NCI-H187 (cell line): ENCODE results near the gene RIT2.

ENCODE experiments used
- DNase-seq, 2 experiments: peaks; one replicate each; lab custom pipeline; 2025; lab: John Stamatoyannopoulos, UW

Gene RIT2

GRCh38 chr18:43081396-43081795, 34.1 kb downstream of the RIT2 start:
- DNase-seq = no peak

DNA sequence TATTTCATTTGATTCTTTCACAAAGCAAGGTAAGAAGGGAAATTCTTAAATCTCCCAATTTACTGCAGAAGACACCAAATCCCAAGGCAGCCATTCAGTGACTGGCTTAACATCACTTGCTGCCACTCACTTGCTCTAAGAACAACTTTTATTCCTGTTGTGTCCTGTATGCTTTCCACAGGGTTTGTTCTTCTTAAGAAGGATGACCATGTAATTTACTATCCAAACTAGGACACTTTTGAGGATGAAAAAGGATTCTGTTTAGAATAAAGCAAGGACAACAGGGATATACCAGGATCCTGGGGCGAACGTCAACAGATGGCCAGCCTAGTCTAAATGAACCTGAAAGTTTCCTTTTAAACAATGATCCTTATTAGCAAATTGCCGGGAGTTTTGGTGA, 34.8 kb downstream of the RIT2 start:
- no peak for DNase-seq

GRCh38 chr18:43079422-43079821, 36.1 kb downstream of the RIT2 start:
- no peak for DNase-seq

GRCh38 chr18:43078478-43079092, 36.9 kb downstream of the RIT2 start:
- DNase-seq = no peak

GRCh38 chr18:43077510-43078308, 37.8 kb downstream of the RIT2 start:
- no peak for DNase-seq

DNA sequence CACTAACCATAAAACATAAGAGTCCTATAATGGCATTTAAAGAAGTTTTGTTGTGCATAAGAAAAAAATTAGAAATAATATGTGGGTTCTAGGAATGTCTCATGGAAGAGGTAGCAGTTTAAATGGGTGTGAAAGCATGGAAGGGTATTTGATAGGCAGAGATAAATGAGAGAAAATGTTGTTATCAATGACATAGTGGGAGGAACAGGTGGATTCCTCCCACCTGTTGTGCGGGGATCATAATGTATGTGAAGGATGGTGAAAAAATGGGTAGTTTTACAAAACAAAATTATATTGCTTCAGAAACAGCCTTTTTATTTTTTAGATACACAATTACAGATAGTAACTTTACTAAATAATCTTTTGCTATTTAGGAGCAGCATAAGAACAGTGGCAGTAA, 41.7 kb downstream of the RIT2 start:
- DNase-seq = no peak

DNA sequence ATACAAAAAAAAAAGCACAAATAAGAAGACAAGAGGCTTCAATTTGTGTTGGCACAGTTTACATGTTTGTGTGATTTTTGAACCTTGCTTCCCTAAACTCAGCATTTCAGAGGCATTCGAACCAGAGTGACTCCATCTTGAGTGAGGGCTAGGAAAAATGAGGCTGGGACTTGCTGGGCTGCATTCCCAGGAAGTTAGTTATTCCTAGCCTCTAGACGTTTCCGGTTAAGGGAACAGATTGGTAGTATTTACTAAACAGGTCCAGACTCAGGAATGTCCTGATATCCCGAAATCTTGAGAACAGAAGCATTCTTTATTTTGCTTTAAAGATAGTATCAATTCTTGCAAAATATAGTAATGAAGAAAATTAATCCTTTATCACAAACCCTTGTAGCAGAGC, 46.7 kb downstream of the RIT2 start:
- no peak for DNase-seq

- no peak for DNase-seq
Measured at GRCh38 chr18:43067570-43067969, 47.9 kb downstream of the RIT2 start.

DNA sequence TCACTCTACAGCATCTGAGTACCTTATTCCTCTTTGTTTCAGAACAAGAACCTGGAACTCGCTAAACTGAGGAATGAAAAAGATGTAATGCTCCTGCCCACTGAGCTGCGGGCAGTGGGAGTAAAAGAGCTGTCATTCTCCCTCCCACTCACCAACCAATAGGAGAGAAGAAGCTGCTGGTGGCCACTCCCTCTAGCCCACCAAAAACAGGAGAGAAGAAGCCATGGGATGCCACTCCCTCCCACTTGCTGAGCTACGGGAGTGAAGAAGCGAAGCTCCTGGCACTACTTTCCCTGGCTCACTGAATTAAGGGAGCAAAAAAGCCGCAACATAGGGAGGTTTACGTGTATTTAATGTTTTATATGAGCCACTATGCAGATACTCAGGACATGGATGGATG, 53.7 kb downstream of the RIT2 start:
- DNase-seq = no peak

DNA sequence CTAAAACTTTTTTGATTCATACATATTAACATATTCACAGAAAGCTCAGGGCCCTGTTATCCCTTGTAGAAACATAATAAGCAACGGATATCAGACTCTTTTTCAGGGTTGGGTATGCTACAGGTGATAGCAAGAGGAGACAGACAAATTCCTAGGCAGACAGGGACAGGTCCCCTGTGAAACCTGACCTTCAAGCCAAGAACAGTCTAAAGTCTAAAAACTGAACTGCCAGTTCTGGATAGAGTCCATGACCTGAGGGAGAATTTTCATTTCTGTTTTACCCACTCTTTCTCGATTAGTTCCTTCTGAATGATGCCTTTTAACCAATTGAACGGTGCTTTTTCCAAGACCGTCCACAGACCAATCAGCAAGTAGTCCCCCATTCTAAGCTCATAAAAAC, 54.2 kb downstream of the RIT2 start:
- no peak for DNase-seq

- no peak for DNase-seq
Measured at GRCh38 chr18:43060020-43060419, 55.5 kb downstream of the RIT2 start.

GRCh38 chr18:43054815-43055519, 60.5 kb downstream of the RIT2 start:
- no peak for DNase-seq

GRCh38 chr18:43049021-43049420, 66.5 kb downstream of the RIT2 start:
- DNase-seq = no peak

GRCh38 chr18:43046322-43046721, 69.2 kb downstream of the RIT2 start:
- no peak for DNase-seq

- DNase-seq = no peak
Measured at GRCh38 chr18:43043626-43044025, 71.9 kb downstream of the RIT2 start.

- no peak for DNase-seq
Measured at GRCh38 chr18:43040281-43040680, 75.2 kb downstream of the RIT2 start.

DNA sequence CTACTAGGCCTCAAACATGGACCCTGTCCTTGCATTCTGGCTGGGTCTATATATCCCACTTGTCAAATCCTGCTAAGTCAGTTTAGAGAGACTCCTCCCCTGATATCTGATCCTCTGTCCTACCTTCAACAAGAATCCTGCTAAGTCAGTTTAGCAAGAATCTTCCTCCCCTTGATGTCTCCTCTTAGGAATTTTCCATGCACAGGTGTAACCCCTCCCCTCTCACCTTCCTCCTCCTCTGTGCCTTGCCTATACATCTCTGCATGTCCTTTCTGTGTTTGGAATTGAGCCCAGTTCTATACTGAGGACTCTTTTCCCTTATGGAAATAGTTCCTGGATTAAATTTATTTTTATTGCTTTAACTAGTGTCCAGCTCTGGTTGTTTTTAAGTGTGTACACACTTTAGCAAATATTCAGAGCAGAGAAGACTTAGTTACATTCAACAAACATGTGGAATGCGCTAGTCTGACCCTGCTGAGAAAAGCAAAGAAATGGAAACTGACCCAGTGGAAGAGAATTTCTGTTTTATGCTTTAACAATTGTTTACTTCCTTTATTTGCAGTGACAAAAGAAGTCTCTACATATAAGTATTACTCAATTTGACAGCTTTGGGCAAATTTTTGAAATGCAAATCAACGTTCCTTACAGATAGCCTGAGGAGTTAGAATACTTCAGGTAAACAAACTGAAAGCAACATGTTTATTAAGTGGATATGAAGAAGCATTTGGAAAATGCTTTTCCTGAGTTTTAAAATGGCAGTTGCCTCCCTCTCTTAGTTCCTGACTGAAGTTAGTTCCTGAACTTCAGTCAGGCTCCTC, 80.6 kb downstream of the RIT2 start:
- DNase-seq = no peak

GRCh38 chr18:43031169-43031568, 84.3 kb downstream of the RIT2 start:
- DNase-seq = no peak

GRCh38 chr18:43029414-43029813, 86.1 kb downstream of the RIT2 start:
- no peak for DNase-seq

GRCh38 chr18:43022874-43023273, 92.6 kb downstream of the RIT2 start:
- DNase-seq = no peak

GRCh38 chr18:43017622-43018021, 97.9 kb downstream of the RIT2 start:
- no peak for DNase-seq

DNA sequence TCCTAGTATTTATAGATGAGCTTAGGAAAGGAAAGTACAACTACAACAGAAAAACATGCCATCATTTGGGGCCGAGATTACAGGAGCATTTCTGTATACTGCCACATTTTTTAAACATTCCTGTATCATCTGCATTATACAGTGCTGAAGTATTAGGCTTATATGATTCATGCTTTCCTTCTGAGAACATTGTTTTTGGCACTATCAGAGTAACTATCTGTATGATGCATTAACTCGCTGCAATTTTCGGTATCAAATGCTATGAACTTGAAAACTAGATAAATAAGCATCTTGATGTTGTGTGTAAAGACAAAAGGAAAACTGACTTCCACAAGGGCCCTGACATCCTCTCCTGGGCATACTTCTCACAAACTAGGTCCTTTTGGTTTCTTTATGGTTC, 102.0 kb downstream of the RIT2 start:
- no peak for DNase-seq
